CD4-positive, alpha-beta T cell treated with Interleukin-17A for 1 hour (primary cell): Measurements from ENCODE around the gene TEX2.

Experiments used
- DNase-seq: peaks from one replicate; pipeline ENCODE4 v3.0.0-alpha.2; 2020

Gene TEX2

DNA sequence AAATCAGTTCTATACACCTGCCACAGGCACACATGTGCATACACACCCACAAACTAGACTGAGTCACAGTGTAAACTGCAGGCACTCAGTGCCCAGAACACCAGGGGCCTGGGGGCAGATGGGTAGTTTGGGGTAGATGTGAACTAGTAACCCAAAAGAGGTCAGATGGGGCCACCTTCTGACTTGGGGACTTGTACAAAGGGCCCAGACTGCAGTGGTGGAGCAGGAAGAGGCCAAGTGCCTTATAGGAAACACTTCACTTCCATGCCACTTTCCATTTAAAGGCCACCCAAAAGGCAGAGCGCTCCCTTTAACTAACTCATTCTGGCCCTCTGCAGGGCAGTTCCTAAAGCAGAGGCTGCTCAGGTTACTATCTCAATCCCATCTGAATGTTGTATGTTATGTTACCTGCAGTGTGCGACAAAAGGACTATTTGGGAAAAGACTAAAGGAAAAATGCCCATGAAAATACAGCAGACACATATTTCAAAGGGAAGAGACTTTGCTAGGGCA, 105.3 kb downstream of the TEX2 start:
- no peak for DNase-seq

- no peak for DNase-seq
Measured at GRCh38 chr17:64156670-64157069, 106.4 kb downstream of the TEX2 start.

DNA sequence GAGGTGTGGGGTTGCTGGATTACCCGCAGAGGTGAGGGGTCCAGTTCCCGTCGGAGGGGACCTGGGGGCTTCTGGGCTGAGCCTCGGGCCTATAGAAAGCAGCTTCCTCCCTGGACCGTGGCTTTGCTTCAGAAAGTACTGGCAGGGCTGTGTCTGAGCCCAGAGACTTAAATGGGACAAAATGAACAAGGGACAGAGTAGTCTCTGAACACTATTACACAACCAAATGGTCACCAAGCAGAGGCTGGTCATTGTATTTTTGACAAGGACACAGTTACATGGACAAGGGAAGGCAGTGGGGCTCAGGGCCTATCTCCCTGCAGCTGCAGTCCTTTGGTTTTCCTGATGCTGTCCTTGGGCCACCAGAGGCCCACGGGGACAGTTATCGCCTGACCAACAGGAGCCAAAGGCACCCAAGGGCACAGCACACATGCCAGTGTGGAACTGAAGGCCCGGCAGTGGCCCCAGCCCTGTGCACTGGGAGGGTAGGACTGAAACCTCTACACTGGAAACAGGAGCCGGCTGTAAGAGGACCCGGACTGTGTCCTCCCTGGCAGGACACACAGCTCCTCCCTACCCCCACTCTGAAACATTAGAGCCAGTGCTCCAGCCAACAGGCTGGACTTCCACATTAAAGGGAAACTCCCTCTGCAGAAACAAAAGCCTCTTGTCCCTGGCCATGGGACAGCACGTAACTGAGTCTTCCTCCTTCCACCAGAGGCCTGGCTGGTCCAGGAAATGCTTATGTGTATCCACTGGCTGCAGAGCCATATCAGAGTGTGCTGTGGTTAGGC, 107.1 kb downstream of the TEX2 start:
- no peak for DNase-seq

DNA sequence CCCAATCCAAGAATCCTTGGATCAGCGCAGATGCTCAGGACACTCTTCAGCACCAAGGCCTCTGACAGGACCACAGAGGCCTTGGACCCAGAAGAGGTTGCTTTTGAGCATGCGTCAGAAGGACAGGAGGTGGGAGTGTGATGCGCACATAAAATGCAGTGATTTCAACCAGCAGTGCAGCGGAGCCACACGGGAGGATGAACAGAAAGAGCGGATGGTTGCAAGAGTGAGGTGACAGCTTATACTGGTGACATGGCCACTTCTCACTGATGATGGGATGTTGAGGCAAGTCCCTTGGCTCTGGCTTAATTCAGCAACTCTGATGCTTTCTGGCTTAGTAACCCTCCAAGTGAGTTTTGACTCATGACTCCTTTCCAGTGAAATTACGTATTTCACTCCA, 107.9 kb downstream of the TEX2 start:
- no peak for DNase-seq

DNA sequence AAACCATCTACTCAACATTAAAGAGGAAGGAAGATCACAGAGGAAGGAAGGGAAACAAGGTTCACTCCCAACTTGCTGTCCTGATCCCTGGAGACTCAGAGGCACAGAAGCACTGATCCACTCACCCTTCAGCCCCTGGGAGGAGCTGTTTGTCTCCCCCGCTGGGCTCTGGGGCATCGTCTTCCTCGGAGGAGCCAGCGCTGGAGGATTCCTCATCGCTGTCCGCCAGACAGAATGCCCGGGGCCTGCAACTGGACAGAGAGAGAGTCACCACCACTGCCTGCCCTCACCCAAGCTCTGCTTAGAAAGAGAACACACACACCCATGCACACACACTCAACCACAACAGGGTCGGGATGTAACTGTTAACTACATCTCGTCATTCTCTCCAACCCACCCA, 108.3 kb downstream of the TEX2 start:
- DNase-seq, result no peak

DNA sequence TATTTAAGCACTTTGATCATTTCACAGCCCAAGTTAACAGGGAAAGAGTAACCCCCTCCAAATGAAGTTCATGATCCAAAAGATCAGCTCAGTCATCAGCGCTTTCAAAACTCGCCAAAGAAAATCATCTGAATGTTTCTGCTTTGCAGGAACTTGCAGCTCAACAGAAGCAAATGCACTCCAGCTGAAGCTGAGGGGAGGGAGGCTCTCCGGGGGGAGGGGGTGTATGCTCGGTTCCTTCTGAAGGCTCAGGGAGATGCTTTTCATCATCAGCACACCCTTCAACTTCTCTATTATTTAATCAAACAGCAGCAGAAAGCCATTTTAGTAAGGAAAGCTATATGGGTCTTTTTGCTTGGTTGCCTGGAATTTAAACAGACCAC, 108.8 kb downstream of the TEX2 start:
- DNase-seq, result no peak

DNA sequence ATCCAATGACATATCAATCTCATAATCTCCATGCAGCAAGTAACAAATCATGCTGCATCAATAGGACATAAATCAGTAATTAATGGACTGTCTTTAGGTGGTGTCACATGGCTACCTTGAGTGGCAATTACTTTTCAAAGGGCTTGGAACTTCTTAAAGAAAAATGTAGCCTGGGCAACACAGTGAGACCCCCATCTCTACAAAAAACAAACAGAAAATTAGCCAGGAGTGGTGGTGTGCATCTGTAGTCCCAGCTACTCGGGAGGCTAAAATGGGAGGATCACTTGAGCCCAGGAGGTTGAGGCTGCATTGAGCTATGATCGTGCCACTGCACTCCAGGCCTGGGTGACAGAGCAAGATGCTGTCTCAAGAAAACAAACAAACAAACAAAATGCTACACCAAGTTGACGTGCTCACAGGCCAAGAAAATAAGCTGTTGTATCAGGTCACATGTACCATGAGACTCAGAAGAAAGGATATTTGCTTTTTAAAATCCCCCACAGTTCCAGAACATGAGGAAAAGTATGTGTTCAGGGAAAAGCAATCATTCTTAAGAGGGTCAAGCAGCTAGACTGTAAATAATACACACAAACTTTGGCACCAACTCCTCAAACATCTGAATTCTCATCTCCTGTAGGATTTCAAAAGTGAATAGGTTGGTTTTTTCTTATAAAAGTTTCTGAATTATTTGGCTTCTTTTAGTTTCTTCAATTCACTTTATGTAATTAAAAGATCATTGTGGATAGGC, 109.3 kb downstream of the TEX2 start:
- no peak for DNase-seq

GRCh38 chr17:64152428-64153125, 110.5 kb downstream of the TEX2 start:
- DNase-seq, result no peak

DNA sequence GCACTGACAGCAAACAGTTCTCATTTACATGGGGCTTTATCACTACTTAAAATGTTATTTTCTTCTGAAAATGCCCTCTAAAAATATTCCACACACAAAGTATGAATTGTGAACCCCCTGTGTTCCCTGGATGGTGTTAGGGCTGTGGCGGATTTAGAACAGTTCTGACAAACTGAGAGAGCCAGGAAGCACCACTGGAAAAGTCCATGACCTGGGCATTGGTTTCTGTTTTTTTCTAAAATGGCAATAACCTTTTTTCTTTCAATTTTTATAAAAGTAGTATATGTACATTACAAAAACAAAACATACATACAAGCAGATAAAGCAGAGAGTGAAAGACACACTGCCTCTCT, 112.1 kb downstream of the TEX2 start:
- DNase-seq, result no peak

GRCh38 chr17:64150237-64151015, 112.6 kb downstream of the TEX2 start:
- no peak for DNase-seq

DNA sequence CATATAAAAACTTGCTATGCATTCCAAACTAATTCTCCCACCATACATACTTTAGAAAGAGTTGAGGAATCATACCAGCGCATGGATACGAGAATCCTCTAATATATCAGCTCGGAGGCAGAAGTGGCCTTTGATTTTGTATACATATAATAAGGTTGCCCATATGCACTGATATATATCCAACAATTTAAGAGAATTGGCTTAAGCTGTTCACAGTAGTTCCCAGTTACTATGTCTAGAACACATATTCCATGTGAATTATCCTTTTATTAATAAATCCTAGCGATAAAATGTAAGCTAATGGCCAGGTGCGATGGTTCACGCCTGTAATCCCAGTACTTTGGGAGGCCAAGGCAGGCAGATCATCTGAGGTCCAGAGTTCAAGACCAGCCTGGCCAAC, 113.9 kb downstream of the TEX2 start:
- no peak for DNase-seq

DNA sequence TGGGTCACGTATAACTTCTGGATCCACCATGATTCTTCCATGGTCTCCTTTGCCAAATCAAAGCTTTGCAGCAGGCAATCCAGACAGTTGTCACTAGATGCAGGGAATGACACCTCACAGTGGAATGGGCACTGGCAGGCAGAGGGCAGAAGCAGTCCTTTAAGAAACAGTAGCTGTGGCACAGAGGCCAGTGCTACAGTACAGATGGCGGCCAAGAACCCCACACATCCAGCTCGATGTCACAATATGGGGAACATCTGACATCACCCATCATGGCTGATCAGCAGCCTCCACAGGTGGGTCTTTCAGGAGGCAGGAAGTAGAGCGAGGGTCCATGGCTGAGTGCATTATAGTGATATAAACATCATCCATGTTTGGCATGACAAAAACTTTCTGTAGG, 114.4 kb downstream of the TEX2 start:
- DNase-seq, result no peak

DNA sequence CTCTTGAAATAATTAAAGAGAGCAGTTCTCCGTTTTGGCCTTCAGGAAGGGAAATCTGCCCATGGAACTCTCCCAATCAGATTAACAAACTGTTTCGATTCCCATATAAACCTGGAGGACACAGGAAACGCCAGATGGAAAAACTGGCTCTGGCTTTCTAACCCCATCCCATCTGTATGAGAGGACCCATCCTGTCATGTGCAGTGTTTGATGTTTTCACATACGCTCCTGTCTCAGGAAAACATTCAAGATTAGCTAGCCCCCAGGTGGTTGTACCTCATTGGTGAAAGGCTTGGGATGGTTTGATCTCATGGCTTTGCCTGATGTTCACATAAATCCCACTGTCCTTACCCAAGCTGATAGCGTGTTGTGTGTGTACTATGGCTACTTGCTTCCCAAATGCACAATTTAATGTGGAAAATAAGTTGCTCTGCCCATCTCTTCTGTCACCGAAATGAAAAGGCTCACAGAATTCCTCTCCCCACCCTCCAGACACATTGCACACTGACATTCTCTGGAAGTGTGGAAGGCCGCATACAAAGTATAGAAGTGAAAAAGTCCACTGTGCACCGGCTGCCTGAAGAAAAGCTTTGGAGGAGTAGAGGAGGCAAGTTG, 114.9 kb downstream of the TEX2 start:
- no peak for DNase-seq

GRCh38 chr17:64147110-64148016, 115.7 kb downstream of the TEX2 start:
- no peak for DNase-seq

DNA sequence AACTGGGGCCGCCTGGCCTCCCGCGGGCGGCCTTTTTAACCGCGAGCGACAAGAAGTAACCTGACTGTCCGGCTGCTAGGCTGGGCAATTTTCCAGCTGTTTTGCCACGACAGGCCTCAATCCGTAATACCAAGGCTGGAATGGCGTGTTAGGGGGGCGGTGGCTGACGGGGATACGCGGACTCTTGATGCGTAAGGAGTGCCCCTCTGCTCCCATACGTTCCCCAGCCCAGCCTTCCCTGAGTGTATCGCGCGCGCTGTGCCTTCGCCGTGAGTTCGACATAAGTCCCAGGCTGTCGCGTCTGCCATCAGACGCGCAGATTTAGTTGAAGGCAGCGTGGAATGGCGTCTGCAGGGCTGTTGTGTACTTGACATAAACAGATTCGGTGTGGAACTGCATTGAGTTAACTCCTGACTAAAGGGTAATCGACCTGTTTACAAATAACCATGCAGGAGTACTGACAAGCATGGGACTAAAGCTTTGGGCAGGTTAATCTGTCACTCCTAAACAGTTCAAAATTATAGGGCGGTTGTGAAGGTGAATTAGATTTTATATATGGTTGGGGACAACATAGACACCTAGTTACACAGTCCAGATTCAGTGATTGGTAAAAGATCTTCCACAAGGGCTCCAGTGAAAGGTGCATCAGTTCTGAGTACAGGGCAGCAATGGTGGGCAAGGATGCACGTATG, 116.5 kb downstream of the TEX2 start:
- peak; percentile 55 for DNase-seq

- DNase-seq, result peak; percentile 98
Measured at GRCh38 chr17:64145751-64146417, 117.2 kb downstream of the TEX2 start.

- DNase-seq, result no peak
Measured at GRCh38 chr17:64145375-64145750, 117.7 kb downstream of the TEX2 start.

DNA sequence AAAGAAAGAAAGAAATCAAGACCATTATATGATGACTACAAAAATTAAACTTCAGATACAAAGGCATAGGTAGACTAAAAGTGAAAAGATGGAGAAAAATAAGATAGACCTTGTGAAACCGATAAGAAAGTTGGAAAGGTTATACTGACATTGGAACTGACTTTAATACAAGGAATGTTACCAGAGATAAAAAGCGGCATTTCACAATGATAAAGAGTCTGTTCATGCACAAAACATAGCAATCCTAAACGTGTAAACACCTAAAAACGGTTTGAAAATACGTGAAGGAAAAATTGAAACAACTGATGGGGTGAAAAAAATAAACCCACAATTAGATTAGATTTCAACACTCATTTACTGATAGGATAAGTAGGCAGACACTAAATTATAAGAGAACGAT, 123.5 kb downstream of the TEX2 start:
- no peak for DNase-seq

- no peak for DNase-seq
Measured at GRCh38 chr17:64138441-64138840, 124.6 kb downstream of the TEX2 start.

DNA sequence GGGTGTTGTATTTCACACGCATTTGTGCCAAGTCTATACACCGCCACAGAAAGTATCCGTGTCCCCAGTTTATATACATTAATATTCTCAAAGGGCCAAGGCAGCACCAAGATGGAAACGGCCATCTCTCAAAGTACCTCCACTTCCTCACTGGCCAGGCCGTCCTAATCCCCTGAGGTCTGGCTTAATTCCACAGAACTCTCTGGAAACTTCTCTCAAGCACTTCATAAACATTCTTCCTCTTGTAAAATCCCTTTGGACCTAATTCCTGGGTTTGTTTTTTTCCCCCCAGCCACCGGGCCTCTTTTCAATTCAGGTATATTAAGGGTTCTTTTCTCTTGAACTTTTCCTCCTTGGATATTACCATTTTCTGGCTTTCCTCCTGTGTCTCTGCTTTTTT, 128.1 kb downstream of the TEX2 start:
- DNase-seq, result no peak
